Ammon's horn (tissue), 1 donor: ENCODE results near the gene PPP3CB.
A peak's percentile ranks its signal among the peaks of the same experiment; 100 is the strongest.
"Not testable (repeated sequence)": the region's sequence is repeated elsewhere in the genome, so short reads cannot be mapped to it uniquely, and the experiment has no call there.

ENCODE experiments used
- DNase-seq: peaks from one replicate; pipeline ENCODE4 v3.0.0-alpha.2; 2016; ENCODE audit warnings: low spot score

PPP3CB gene

DNA sequence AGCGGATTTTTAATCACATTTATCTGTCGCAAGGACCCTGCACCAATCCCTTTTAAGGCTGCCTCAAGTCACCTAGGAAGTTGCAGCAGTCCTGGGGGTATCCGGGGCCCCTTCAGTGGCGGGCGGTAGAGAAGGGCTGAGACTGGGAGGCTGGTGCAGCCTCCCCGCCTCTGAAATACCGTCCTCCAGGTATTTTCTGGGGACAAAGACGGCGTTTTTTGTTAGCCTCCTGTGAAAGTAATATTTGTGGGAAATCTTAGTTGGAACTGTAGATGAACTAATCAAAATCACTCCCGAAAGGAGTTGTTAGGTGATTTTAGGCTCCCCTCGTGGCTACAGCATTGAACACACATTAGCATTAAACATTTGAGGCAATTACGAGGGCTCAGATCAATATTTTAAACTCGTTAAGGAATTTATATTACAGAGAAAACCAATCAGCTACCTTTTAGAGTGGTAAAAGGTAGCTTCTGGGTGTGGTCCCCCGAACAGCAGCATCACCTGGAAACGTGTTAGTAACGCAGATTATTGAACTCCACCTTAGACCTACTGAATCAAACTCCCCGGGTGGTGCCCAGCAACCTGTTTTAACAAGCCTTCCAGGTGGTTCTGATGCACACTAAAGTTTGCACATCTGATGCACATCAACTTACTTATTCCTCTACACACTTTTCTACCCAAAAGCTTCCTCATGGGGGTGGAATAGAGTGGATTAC, 81.4 kb downstream of the PPP3CB start:
- no peak for DNase-seq

DNA sequence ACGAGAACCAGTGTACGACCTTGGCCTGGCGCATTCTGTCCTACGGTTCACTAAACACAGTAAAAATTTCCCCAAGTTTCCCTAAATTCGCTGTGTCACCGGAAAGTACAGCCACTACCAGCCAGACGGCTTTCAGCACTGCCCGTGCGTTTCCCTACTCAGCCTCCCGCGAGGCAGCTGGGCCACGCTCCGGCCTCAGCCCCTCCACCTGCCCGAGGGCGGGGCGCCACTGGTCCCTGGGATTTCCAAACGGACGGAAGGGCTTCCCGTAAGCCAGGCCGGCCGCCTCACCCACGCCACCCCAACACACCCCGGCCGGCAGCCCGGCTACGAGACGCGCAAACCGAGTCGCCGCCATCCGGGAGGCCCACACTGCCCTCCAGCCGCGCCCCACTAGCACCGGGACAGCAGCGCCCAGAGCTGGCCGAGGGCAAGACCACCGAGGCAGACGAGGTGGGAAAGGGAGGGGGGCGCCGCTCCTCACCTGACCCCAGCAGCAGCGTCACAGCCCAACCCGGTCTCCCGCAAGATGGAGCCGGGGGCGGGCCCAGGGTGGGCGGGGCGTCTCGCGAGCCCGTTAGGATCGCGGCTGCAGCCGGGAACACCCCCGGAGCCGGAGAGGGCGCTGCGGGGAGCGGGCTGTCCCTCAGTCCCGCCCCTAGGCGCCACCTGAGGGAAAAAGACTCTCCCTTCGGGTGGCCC, 82.1 kb downstream of the PPP3CB start, which contains the start of gene ANXA7:
Gene ANXA7 (minus strand): TSS at position 531 of the 702 bp plus-strand sequence. CDS start 13,202 bp downstream, outside the sequence.
- peak; percentile 91 for DNase-seq

DNA sequence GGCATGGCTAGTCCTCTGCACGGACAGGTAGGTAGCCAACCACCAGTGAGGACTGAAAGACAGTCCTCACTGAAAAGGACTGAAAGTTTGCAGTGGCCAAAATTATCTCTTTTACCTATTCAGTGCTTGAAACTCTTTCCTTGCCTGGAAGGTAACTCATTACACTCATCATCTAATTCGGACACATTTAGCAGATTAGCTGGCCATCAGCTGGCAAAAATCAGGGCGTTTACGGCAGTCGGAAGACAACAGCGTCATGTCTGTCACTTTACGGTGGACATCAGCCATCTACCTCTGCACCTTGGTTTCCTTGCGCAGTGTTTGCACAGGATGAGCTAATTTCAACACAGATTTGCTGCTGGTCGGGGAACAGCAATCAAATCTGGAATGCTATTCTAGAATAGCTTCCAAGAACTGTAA, 82.7 kb downstream of the PPP3CB start:
- DNase-seq = no peak

DNA sequence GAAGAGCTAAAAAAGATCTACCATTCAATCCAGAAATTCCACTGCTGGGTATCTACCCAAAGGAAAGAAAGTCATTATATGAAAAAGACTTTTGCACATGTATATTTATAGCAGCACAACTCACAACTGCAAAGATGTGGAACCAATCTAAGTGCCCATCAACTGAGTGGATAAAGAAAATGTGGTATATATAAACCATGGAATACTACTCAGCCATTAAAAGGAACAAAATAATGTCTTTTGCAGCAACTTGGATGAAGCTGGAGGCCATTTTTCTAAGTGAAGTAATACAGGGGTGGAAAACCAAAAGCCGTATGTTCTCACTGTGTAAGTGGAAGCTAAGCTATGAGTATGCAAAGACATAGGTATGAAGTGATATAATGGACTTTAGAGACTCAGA, 84.9 kb downstream of the PPP3CB start:
- no peak for DNase-seq

DNA sequence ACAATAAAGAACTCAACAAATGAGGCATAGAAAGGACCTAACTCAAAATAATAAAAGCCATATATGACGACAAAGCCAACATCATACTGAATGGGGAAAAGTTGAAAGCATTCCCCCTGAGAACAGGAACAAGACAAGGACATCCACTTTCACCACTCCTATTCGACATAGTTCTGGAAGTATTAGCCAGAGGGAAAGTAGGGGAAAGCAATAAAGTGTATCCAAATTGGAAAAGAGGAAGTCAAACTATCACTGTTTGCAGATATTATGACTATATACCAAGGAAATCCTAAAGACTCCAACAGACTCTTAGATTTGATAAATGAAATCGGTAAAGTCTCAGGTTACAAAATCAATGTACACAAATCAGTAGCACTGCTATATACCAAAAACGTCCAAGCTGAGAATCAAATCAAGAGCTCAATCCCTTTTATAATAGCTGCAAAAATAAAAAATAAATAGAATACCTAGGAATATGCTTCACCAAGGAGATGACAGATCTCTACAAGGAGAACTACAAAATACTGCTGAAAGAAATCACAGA, 86.8 kb downstream of the PPP3CB start:
- DNase-seq = no peak

DNA sequence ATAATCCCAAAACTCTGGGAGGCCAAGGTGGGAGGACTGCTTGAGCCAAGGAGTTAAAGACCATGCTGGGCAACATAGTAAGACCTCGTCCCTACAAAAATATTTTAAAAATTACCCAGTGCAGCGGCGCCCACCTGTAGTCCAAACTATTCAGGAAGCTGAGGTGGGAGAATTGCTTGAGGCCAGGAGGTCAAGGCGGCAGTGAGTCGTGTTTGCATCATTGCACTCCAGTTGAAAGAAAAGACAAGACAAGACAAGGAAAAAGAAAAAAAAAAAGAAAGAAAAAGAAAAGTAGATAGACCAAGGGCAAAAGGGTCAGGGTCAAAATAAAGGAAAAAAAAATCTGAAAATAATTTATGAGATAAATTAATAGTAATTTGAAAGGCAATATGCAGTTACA, 87.8 kb downstream of the PPP3CB start:
- DNase-seq = no peak

DNA sequence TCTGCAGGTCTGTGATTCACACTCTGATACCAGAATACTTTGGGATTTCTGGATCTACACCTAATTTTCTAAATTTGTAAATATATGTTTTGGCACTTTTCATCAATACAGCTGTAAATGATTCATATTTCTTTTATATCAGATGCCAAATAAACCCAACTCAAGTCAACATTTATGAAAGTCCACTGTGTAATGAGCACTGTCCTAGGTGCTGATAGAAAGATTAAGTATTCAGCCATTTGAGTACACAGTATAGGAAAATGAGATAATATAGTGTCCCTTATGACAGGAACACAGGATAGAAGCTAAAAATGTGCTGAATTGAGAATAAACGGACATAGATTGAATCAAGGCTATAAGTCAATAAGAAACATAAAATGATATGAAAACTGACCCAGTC, 88.3 kb downstream of the PPP3CB start:
- DNase-seq = no peak

DNA sequence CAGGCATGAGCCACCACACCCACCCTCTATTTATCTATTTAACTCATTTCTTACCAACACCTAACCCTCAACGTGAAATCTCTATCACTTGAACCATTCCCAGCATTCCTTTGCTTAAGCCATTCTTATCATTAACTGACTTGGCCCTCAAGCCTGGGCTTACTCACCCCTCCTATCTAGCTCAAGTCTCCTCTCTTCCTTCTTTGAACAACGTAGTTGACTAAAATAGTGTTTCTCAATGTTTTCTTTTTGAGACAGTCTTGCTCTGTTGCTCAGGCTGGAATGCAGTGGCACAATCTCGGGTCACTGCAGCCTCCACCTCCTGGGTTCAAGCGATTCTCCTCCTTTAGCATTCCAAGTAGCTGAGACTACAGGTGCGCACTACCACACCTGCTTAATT, 89.0 kb downstream of the PPP3CB start:
- no peak for DNase-seq

DNA sequence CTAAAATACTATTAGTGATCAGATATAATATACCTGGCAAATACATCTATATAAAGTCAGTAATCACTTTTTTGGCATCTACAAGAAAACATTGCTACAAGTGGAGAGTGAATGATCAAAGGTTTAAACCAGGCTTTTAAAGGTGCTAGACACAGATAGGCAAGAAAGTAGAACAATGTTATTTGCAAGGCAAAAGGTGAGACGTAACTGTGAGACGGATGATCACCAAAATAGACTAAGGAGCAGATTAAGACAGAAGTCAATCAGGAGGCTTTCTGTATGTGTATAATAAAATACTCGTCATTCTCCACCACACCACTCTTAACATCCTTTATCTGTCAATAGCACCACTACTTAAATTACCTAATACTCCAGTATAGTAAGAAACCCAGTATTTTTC, 90.3 kb downstream of the PPP3CB start:
- no peak for DNase-seq

DNA sequence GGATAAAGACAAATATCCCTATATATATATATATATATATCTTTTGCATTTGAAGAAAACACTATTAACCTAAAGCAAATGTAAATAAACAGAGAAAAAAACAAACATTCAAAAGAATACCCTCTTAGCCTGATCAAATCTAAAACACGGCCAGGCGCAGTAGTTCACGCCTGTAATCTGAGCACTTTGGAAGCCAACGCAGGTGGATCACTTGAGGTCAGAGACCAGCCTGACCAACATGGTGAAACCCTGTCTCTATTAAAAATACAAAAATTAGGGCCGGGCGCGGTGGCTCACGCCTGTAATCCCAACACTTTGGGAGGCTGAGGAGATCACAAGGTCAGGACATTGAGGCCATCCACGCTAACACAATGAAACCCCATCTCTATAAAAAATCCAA, 91.1 kb downstream of the PPP3CB start:
- no peak for DNase-seq

DNA sequence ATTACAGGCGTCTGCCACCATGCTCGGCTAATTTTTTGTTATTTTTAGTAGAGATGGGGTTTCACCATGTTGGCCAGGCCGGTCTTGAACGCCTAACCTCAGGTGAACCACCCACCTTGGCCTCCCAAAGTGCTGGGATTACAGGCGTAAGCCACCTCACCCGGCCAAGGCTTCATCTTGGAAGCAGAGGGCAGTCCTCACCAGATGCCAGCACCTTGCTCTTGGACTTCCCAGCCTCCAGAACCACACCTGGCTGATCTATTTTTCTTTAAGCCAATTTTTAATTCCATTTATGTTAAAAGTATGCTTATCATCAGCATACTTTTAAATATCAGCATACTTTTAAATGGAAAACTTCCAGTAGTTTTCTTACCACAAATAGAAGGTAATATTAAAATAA, 94.2 kb downstream of the PPP3CB start:
- no peak for DNase-seq

DNA sequence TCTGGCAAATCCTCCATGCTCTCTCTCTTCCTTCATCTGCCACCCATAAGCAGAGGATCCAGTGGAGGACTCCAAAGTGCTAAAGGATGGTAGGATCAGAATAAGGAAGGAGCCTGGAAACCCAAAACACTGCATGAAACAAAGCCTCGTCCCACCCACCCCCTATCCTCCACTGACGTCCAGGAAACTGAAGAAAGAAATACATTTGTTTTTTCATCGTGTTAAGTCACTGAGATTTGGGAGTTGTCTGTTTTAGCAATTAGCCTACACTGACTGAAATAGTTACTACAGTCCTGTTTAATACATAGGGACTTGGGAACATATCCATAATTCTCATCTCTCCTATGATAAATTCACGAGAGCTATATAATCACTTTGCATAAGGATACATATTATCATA, 96.8 kb downstream of the PPP3CB start:
- DNase-seq = no peak

DNA sequence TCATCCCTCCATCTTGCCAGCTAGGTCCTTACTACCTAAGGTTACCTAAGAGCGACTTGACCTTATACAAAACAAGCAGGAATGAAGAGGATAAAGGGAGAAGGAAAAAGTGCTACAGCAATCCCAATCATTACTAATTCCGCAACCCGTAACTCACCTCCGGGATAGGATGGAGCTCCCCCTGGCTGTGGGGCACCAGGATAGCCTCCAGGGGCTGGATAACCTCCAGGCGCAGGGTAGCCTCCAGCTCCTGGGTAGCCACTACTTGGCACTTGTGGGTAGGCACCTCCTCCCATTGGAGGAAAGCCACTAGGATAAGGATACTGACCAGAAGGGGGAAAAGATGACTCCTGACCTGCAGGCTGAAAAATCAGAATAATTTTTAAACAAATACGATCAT, 97.8 kb downstream of the PPP3CB start:
- DNase-seq = no peak

DNA sequence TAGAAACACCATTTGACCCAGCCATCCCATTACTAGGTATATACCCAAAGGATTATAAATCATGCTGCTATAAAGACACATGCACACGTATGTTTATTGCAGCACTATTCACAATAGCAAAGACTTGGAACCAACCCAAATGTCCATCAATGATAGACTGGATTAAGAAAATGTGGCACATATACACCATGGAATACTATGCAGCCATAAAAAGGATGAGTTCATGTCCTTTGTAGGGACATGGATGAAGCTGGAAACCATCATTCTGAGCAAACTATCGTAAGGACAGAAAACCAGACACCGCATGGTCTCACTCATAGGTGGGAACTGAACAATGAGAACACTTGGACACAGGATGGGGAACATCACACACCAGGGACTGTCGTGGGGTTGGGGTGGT, 101.5 kb downstream of the PPP3CB start:
- not testable (repeated sequence) for DNase-seq

DNA sequence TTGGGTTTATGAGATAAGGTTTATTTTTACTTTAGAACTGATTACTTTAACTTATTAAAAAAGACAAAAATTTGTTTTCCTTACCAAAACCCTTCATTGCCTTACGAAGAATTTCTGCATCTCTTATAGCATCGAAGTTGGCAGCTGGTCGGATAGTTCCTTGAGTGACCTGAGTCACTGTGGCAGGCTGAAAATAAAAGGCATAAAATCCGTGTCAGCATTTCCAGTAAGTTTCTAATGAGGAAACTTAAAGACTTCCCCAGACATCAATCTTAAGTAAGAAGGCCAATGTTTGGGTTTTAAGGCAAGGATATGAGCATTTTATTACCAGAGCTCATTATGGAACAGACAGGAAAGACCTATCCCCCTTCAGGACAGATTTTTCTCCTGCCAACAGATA, 107.6 kb downstream of the PPP3CB start:
- no peak for DNase-seq

DNA sequence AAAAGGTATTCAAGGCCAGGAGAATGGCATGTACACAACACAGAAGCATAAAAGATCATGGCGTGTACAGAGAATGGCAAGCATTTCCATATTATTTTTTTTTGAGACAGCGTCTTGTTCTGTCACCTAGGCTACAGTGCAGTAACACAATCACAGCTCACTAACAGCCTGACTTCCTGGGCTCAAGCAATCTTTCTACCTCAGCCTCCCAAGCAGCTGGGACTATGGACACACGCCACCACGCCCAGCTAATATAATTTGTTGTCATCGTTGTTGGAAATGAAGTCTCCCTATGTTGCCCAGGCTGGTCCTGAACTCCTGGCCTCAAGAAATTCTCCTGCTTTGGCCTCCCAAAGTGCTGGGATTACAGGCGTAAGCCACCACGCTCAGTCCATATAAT, 109.2 kb downstream of the PPP3CB start:
- no peak for DNase-seq
